HCT116 (cell line): ENCODE results near the gene ANKS1A. TPM values are rescaled to one million over a fixed set of nuclear protein-coding genes. Genes with fewer than 3 reads are reported as not detected.

ENCODE experiments used
- ATAC-seq: fragments of 200-7000 bp; cut with Tn5 transposase; 2 replicates; pipeline ENCODE4 v1.9.1; 2020; ENCODE audit warnings: mild to moderate bottlenecking, moderate library complexity
- BruUV-seq: library from RNA; stranded (reverse); fragments of 400-500 nt; replicated peaks from 2 replicates; lab custom pipeline; 2021; lab: Mats Ljungman, UMichigan
- CTCF ChIA-PET: fragments of 300-600 bp; sonication (Branson Sonifier 250); formaldehyde crosslinking; loops from one replicate; lab custom pipeline; 2021; ENCODE audit warnings: antibody characterized with exemption; lab: Charles Lee
- POLR2A ChIA-PET: fragments of 300-600, 350-600 bp; sonication (Branson Sonifier 250); formaldehyde crosslinking; loops from one replicate; lab custom pipeline; 2021; ENCODE audit warnings: antibody characterized with exemption; lab: Charles Lee
- RAD21 ChIA-PET, 2 experiments: fragments of 300-600 bp; sonication (Branson Sonifier 250); formaldehyde crosslinking; loops; one replicate each; lab custom pipeline; 2023; ENCODE audit warnings: low total read pairs in 2 of 2; ENCODE audit not compliant: uncharacterized antibody in 2 of 2, unreplicated experiment in 2 of 2, low non-redundant PET in 1 of 2; lab: Charles Lee
- DNase-seq: peaks from one replicate; pipeline ENCODE4 v3.0.0-alpha.2; 2010; ENCODE audit warnings: low read depth, low spot score
- H2AFZ ChIP-seq: fragments of 200-600 bp; shearing (Covaris generic), sonication (generic); 2 replicates; pipeline ENCODE4 v1.6.1; 2017; ENCODE audit warnings: low read depth, mixed run types, mixed read lengths, antibody characterized with exemption, low read length; ENCODE audit not compliant: poor library complexity, severe bottlenecking
- H3K27ac ChIP-seq: 2 replicates; pipeline ENCODE4 v1.5.1; 2012; ENCODE audit warnings: low read depth, low read length
- H3K27me3 ChIP-seq: fragments of 200-600 bp; sonication (generic); 2 replicates; pipeline ENCODE4 v1.6.1; 2016; ENCODE audit warnings: mixed run types, low read length, mixed read lengths; ENCODE audit not compliant: insufficient read depth
- H3K36me3 ChIP-seq, 2 experiments: fragments of 200-500 bp in 1 of 2; fragments of 200-600 bp in 1 of 2; sonication (Bioruptor generic) in 1 of 2; sonication (generic) in 1 of 2; 2 replicates each; pipeline versions ENCODE4 v1.5.1 to v1.6.1; 2014 to 2016; ENCODE audit warnings: low read length in 2 of 2, inconsistent platforms in 1 of 2, mixed read lengths in 1 of 2, mixed run types in 1 of 2; ENCODE audit not compliant: insufficient read depth in 2 of 2, control insufficient read depth in 1 of 2
- H3K4me1 ChIP-seq, 2 experiments: fragments of 200-600 bp in 1 of 2; sonication (generic) in 1 of 2; 2 replicates each; pipeline versions ENCODE4 v1.5.1 to v1.6.1; 2012 to 2017; ENCODE audit warnings: low read length in 2 of 2, inconsistent platforms in 1 of 2, mild to moderate bottlenecking in 1 of 2, mixed read lengths in 1 of 2, mixed run types in 1 of 2, moderate library complexity in 1 of 2; ENCODE audit not compliant: insufficient read depth in 2 of 2, control insufficient read depth in 1 of 2
- H3K4me2 ChIP-seq: fragments of 200-600 bp; sonication (generic); 2 replicates; pipeline ENCODE4 v1.6.1; 2017; ENCODE audit warnings: mixed run types, low read length, mixed read lengths
- H3K4me3 ChIP-seq, 2 experiments: fragments of 200-600 bp in 1 of 2; sonication (generic) in 1 of 2; replicated peaks in 1 of 2; 2 replicates each; pipeline ENCODE4 v1.5.1; 2011 to 2016; ENCODE audit warnings: low read length in 2 of 2, control low read depth in 1 of 2, low read depth in 1 of 2, mild to moderate bottlenecking in 1 of 2, mixed read lengths in 1 of 2, mixed run types in 1 of 2
- H3K79me2 ChIP-seq: fragments of 200-600 bp; sonication (generic); 2 replicates; pipeline ENCODE4 v1.6.1; 2017; ENCODE audit warnings: mild to moderate bottlenecking, mixed run types, low read length, moderate library complexity, mixed read lengths; ENCODE audit not compliant: insufficient read depth
- H3K9ac ChIP-seq: fragments of 200-600 bp; sonication (generic); 2 replicates; pipeline ENCODE4 v1.6.1; 2016; ENCODE audit warnings: low read length, mixed read lengths
- H3K9me2 ChIP-seq: fragments of 200-600 bp; sonication (generic), shearing (Covaris generic); 2 replicates; pipeline ENCODE4 v1.6.1; 2017; ENCODE audit warnings: mixed run types, mild to moderate bottlenecking, moderate library complexity; ENCODE audit not compliant: insufficient read depth
- H3K9me3 ChIP-seq, 2 experiments: fragments of 200-500 bp in 1 of 2; fragments of 200-600 bp in 1 of 2; sonication (Bioruptor generic) in 1 of 2; sonication (generic) in 1 of 2; 2 replicates each; pipeline ENCODE4 v1.6.1; 2014 to 2017; ENCODE audit warnings: low read length in 2 of 2, mixed read lengths in 2 of 2, inconsistent platforms in 1 of 2, low read depth in 1 of 2, mild to moderate bottlenecking in 1 of 2, mixed run types in 1 of 2, moderate library complexity in 1 of 2; ENCODE audit not compliant: control insufficient read depth in 1 of 2, insufficient read depth in 1 of 2
- H4K20me1 ChIP-seq: fragments of 200-600 bp; sonication (generic), shearing (Covaris generic); 2 replicates; pipeline ENCODE4 v1.6.1; 2017; ENCODE audit warnings: mixed run types, mild to moderate bottlenecking, moderate library complexity; ENCODE audit not compliant: insufficient read depth
- CBX3 ChIP-seq: IDR thresholded peaks from 2 replicates; pipeline ENCODE4 v1.6.1; 2012; ENCODE audit warnings: low read depth
- CEBPB ChIP-seq: IDR thresholded peaks from 2 replicates; pipeline ENCODE4 v1.6.1; 2012; ENCODE audit warnings: low read depth
- CTCF ChIP-seq, 3 experiments: fragments of 200-600 bp in 1 of 3; sonication (generic) in 1 of 3; IDR thresholded peaks in 2 of 3; conservative IDR thresholded peaks in 1 of 3; 2 replicates each; pipeline ENCODE4 v1.5.1; 2012 to 2017; ENCODE audit warnings: low read depth in 2 of 3, low read length in 2 of 3, antibody characterized with exemption in 1 of 3, borderline replicate concordance in 1 of 3, control low read depth in 1 of 3, mild to moderate bottlenecking in 1 of 3, mixed read lengths in 1 of 3, mixed run types in 1 of 3, moderate library complexity in 1 of 3; ENCODE audit not compliant: insufficient read depth in 1 of 3
- ELF1 ChIP-seq: IDR thresholded peaks from 2 replicates; pipeline ENCODE4 v1.6.1; 2012; ENCODE audit warnings: low read depth, borderline replicate concordance
- FOSL1 ChIP-seq: IDR thresholded peaks from 2 replicates; pipeline ENCODE4 v1.6.1; 2012; ENCODE audit warnings: low read depth
- POLR2AphosphoS5 ChIP-seq: IDR thresholded peaks from 2 replicates; pipeline ENCODE4 v1.6.1; 2011; ENCODE audit warnings: mild to moderate bottlenecking, low read depth, low read length, moderate library complexity
- YY1 ChIP-seq: IDR thresholded peaks from 2 replicates; pipeline ENCODE4 v1.6.1; 2011; ENCODE audit warnings: low read length, low read depth, moderate library complexity, mild to moderate bottlenecking; ENCODE audit not compliant: insufficient replicate concordance; ENCODE audit errors: extremely low read depth
- ZFX ChIP-seq: fragments of 450-650 bp; IDR thresholded peaks from 2 replicates; pipeline ENCODE4 v1.6.1; 2017
- intact Hi-C: fragments of 100-400 bp; cut with micrococcal nuclease; formaldehyde crosslinking; loops from 2 replicates; pipeline ENCODE4 v1.10.0; 2022
- total RNA-seq: library from RNA; stranded (reverse); gene quantifications from one replicate; pipeline ENCODE4 v1.2.1, GENCODE V29; 2021; ENCODE audit not compliant: unreplicated experiment

The ANKS1A gene
- total RNA-seq, 1 experiment from 2014 or later, result 20.6 TPM

- Histone ChIP-seq H3K9me2 (no peaks in the 10 kb centered on the region), H3K9me3 (no peaks in the 10 kb centered on the region), H3K4me3 (no peak overlapping the region), H2AFZ (no peak overlapping the region), H3K4me1 (no peaks in the 10 kb centered on the region), H3K27me3 (no peaks in the 10 kb centered on the region), H4K20me1 (no peaks in the 10 kb centered on the region), H3K27ac (no peak overlapping the region), H3K79me2 (no peaks in the 10 kb centered on the region), H3K36me3 (no peaks in the 10 kb centered on the region; a peak in 2 of 4 replicates), H3K9ac (no peak overlapping the region), H3K4me2 (no peak overlapping the region)
- intact Hi-C loops, result no loop called here
- ChIA-PET CTCF (no interaction called here), RAD21 (no interaction called here), POLR2A (no interaction called here)
- DNase-seq (no peak), ATAC-seq (no peak)
- BruUV-seq, result no TSS peak
- TF ChIP-seq FOSL1 (no peak), ZFX (no peak), POLR2AphosphoS5 (no peak), CEBPB (no peak), ELF1 (no peak), CBX3 (no peak), CTCF (IDR thresholded peaks at IDR 0.05 in 2 of 3, conservative IDR thresholded peaks at IDR 0.05 in 1 of 3; ENCODE audit: borderline replicate concordance in 1 of 3, insufficient read depth in 1 of 3, low read depth in 2 of 3, low read length in 2 of 3) (no peak), YY1 (no peak)
Measured at GRCh38 chr6:35086636-35087360, 197.7 kb downstream of the ANKS1A start.
